HepG2 (cell line): ENCODE results near the gene HELZ2. TPM values are rescaled to one million over a fixed set of nuclear protein-coding genes. Genes with fewer than 3 reads are reported as not detected.
A peak's percentile ranks its signal among the peaks of the same experiment; 100 is the strongest.

Experiments
- ARNT ChIP-seq: fragments of 450-650 bp; IDR thresholded peaks from 2 replicates; pipeline ENCODE4 v1.6.1; 2017
- BRCA1 ChIP-seq: sonication (generic); formaldehyde crosslinking; IDR thresholded peaks from 2 replicates; pipeline ENCODE4 v1.4.0; 2020; ENCODE audit warnings: missing genetic modification reagents
- CHD4 ChIP-seq: fragments of 200-600 bp; sonication (generic); IDR thresholded peaks from 2 replicates; pipeline ENCODE4 v1.7.0; 2017; ENCODE audit warnings: mild to moderate bottlenecking, low read length, borderline replicate concordance
- FOXJ3 ChIP-seq: sonication (generic); formaldehyde crosslinking; IDR thresholded peaks from 2 replicates; pipeline ENCODE4 v1.4.0; 2020; ENCODE audit warnings: missing genetic modification reagents, mild to moderate bottlenecking, borderline replicate concordance
- GZF1 ChIP-seq: sonication (generic); formaldehyde crosslinking; IDR thresholded peaks from 2 replicates; pipeline ENCODE4 v1.5.1; 2020; ENCODE audit warnings: mild to moderate bottlenecking, missing genetic modification reagents
- HNF4G ChIP-seq, 2 experiments: sonication (generic) in 1 of 2; formaldehyde crosslinking in 1 of 2; IDR thresholded peaks; 2 replicates each; pipeline versions ENCODE4 v1.4.0 to v1.6.1; 2011 to 2020; ENCODE audit warnings: borderline replicate concordance in 2 of 2, low read depth in 2 of 2, mild to moderate bottlenecking in 2 of 2, low read length in 1 of 2, missing genetic modification reagents in 1 of 2, moderate library complexity in 1 of 2
- KDM5B ChIP-seq: sonication (generic); formaldehyde crosslinking; IDR thresholded peaks from 2 replicates; pipeline ENCODE4 v1.4.0; 2020; ENCODE audit warnings: missing genetic modification reagents, mild to moderate bottlenecking, borderline replicate concordance
- MAF1 ChIP-seq: sonication (generic); formaldehyde crosslinking; IDR thresholded peaks from 2 replicates; pipeline ENCODE4 v1.5.0; 2020; ENCODE audit warnings: missing genetic modification reagents, borderline replicate concordance
- MED1 ChIP-seq: sonication (generic); formaldehyde crosslinking; IDR thresholded peaks from 2 replicates; pipeline ENCODE4 v1.4.0; 2020; ENCODE audit warnings: missing genetic modification reagents
- NFE2L1 ChIP-seq: sonication (generic); formaldehyde crosslinking; IDR thresholded peaks from 2 replicates; pipeline ENCODE4 v1.4.0; 2020; ENCODE audit warnings: missing genetic modification reagents, mild to moderate bottlenecking, borderline replicate concordance
- PAF1 ChIP-seq: IDR thresholded peaks from 2 replicates; pipeline ENCODE4 v1.6.1; 2016; ENCODE audit warnings: missing genetic modification reagents, missing compliant biosample characterization
- PCBP1 ChIP-seq: fragments of 200-400 bp; formaldehyde crosslinking; IDR thresholded peaks from 2 replicates; pipeline ENCODE4 v1.6.1; 2017; ENCODE audit warnings: mild to moderate bottlenecking, low read depth, low read length, borderline replicate concordance
- PHF21A ChIP-seq: sonication (generic); formaldehyde crosslinking; IDR thresholded peaks from 2 replicates; pipeline ENCODE4 v1.5.0; 2020; ENCODE audit warnings: mild to moderate bottlenecking, missing genetic modification reagents
- PITX1 ChIP-seq: sonication (generic); formaldehyde crosslinking; IDR thresholded peaks from 2 replicates; pipeline ENCODE4 v1.5.1; 2020; ENCODE audit warnings: mild to moderate bottlenecking, missing genetic modification reagents
- RFX5 ChIP-seq: IDR thresholded peaks from 2 replicates; pipeline ENCODE4 v1.6.1; 2011; ENCODE audit warnings: low read depth, low read length, improper control_type of control experiment
- SMC3 ChIP-seq: IDR thresholded peaks from 2 replicates; pipeline ENCODE4 v1.6.1; 2011; ENCODE audit warnings: low read length, improper control_type of control experiment
- SRSF4 ChIP-seq: fragments of 200-400 bp; formaldehyde crosslinking; IDR thresholded peaks from one replicate; pipeline ENCODE4 v1.6.1; 2018; ENCODE audit warnings: mild to moderate bottlenecking, low read depth, low read length, moderate library complexity; ENCODE audit not compliant: poor library complexity, severe bottlenecking
- TOE1 ChIP-seq: sonication (generic); formaldehyde crosslinking; IDR thresholded peaks from 2 replicates; pipeline ENCODE4 v1.4.0; 2020; ENCODE audit warnings: mild to moderate bottlenecking, missing genetic modification reagents
- TSC22D2 ChIP-seq: sonication (generic); formaldehyde crosslinking; IDR thresholded peaks from 2 replicates; pipeline ENCODE4 v1.5.1; 2020; ENCODE audit warnings: missing genetic modification reagents, mild to moderate bottlenecking, borderline replicate concordance
- ZC3H4 ChIP-seq: sonication (generic); formaldehyde crosslinking; IDR thresholded peaks from 2 replicates; pipeline ENCODE4 v1.4.0; 2020; ENCODE audit warnings: missing genetic modification reagents, borderline replicate concordance
- ZMYM3 ChIP-seq: sonication (generic); formaldehyde crosslinking; IDR thresholded peaks from 2 replicates; pipeline ENCODE4 v1.5.1; 2020; ENCODE audit warnings: mild to moderate bottlenecking, missing genetic modification reagents
- ZNF138 ChIP-seq: sonication (generic); formaldehyde crosslinking; IDR thresholded peaks from 2 replicates; pipeline ENCODE4 v1.5.0; 2020; ENCODE audit warnings: mild to moderate bottlenecking, low read depth, missing genetic modification reagents
- ZNF451 ChIP-seq: sonication (generic); formaldehyde crosslinking; IDR thresholded peaks from 2 replicates; pipeline ENCODE4 v1.5.0; 2020; ENCODE audit warnings: mild to moderate bottlenecking, missing genetic modification reagents
- ZNF572 ChIP-seq: sonication (generic); formaldehyde crosslinking; IDR thresholded peaks from 2 replicates; pipeline ENCODE4 v1.5.1; 2020; ENCODE audit warnings: mild to moderate bottlenecking, missing genetic modification reagents
- ZNF619 ChIP-seq: sonication (generic); formaldehyde crosslinking; IDR thresholded peaks from 2 replicates; pipeline ENCODE4 v1.4.0; 2020; ENCODE audit warnings: mild to moderate bottlenecking, missing genetic modification reagents
- ZNF766 ChIP-seq: sonication (generic); formaldehyde crosslinking; IDR thresholded peaks from 2 replicates; pipeline ENCODE4 v1.5.0; 2020; ENCODE audit warnings: missing genetic modification reagents, borderline replicate concordance
- polyA plus RNA-seq, 8 experiments: library from polyadenylated mRNA; depleted of rRNA in 3 of 8; stranded (reverse) in 7 of 8; unstranded in 1 of 8; fragments of >200 nt; fragmentation: Illumina TruSeq in 4 of 8; extraction: Trizol in 4 of 8; gene quantifications; 2 replicates each; pipeline versions ENCODE4 v1.2.1 to v1.2.3, GENCODE V29; 2011 to 2016; ENCODE audit warnings: low read depth in 4 of 8, missing spikeins in 1 of 8, mixed read lengths in 1 of 8; ENCODE audit not compliant: insufficient read depth in 1 of 8
- total RNA-seq, 5 experiments: library from RNA; depleted of rRNA; stranded (reverse); fragments of >200 nt; fragmentation: Illumina TruSeq; extraction: Trizol; gene quantifications; 2 replicates each; pipeline ENCODE4 v1.2.3, GENCODE V29; 2016; ENCODE audit warnings: low read depth in 1 of 5
- TF ChIP-seq, protein P1 (sequence below): sonication (generic); formaldehyde crosslinking; IDR thresholded peaks from 2 replicates; pipeline ENCODE4 v1.5.0; 2020; ENCODE audit warnings: missing genetic modification reagents
- TF ChIP-seq, protein P2 (sequence below): IDR thresholded peaks from 2 replicates; pipeline ENCODE4 v1.6.1; 2012; ENCODE audit warnings: inconsistent platforms
- TF ChIP-seq, protein P3 (sequence below): sonication (generic); formaldehyde crosslinking; IDR thresholded peaks from 2 replicates; pipeline ENCODE4 v1.4.0; 2020; ENCODE audit warnings: missing genetic modification reagents, borderline replicate concordance

Gene HELZ2
- total and polyA plus RNA-seq, 2 of the 13 experiments (the other 11 are each of a cell fraction or from before 2014, with no cell fraction given) = 9.6 to 10.1 TPM

DNA sequence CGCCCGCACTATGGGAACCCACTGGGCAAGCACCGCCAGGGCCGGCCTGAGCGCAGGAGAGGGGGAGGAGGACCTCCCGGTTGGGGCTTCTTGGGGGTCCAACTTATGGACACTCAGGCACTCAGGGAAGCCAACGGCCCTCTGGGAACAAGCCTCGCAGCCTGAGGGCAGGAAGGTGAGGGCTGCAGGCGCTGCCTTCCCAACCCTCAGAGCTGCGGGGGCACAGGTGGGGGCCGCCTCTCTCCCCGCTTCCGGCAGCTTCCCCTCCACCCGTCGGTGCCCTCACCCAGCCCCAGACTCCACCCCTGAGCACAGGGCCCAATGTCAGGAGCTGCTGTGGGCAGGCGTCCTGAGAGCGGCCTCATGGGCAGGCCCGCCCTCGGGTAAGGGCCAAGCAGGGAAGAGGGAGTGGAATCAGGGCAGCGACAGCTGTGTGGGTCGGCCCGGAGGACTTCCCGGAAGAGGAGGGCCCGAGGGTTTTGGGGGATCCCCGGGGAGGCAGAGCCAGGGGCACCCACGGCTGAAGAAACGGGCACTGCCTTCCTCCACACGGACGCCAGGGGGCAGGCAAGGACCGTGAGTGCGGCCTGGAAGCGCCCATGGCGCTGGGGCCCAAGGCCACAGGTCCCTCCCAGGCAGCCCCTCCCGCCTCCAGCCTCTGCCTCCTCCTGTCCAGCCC, 36.4 kb downstream of the HELZ2 start (continued):
- TF ChIP-seq GZF1 (CRISPR knock-in tag) (0 out of 2 replicates have a peak, but pooled peaks have one; percentile 26), SMC3 (peak; percentile 74; the same call in 1 of the 2 replicates), ZNF138 (CRISPR knock-in tag) (peak; percentile 78; the same call in 1 of the 2 replicates), ZNF766 (peak; percentile 86; the same call in 1 of the 2 replicates), NFE2L1 (CRISPR knock-in tag) (peak; percentile 51; the same call in 1 of the 2 replicates), ZMYM3 (CRISPR knock-in tag) (peak; percentile 94), ZNF572 (CRISPR knock-in tag) (peak; percentile 79; the same call in 1 of the 2 replicates), MED1 (CRISPR knock-in tag) (peak; percentile 82), ZC3H4 (CRISPR knock-in tag) (0 out of 2 replicates have a peak, but pooled peaks have one; percentile 41), RFX5 (peak; percentile 37), MAF1 (CRISPR knock-in tag) (peak; percentile 79; the same call in 1 of the 2 replicates), KDM5B (CRISPR knock-in tag) (peak; percentile 96), FOXJ3 (CRISPR knock-in tag) (no peak; the same call in 1 of the 2 replicates), SRSF4 (no peak), PCBP1 (peak; percentile 72), BRCA1 (peak; percentile 90; the same call in 1 of the 2 replicates), TSC22D2 (CRISPR knock-in tag) (peak; percentile 63; the same call in 1 of the 2 replicates), ZNF451 (peak; percentile 89), PHF21A (CRISPR knock-in tag) (peak; percentile 78; the same call in 1 of the 2 replicates), PITX1 (CRISPR knock-in tag) (0 out of 2 replicates have a peak, but pooled peaks have one; percentile 84), PAF1 (CRISPR knock-in tag) (no peak), ZNF619 (CRISPR knock-in tag) (peak; percentile 71), CHD4 (no peak), HNF4G (IDR thresholded peaks at IDR 0.05; ENCODE audit: borderline replicate concordance, low read depth, low read length) (peak; percentile 35; the same call in 1 of the 2 replicates), HNF4G (CRISPR knock-in tag; IDR thresholded peaks at IDR 0.05; ENCODE audit: borderline replicate concordance, low read depth) (peak; percentile 59; the same call in 1 of the 2 replicates), TOE1 (CRISPR knock-in tag) (peak; percentile 66; the same call in 1 of the 2 replicates), ARNT (no peak)
- TF ChIP-seq, protein P1, sequence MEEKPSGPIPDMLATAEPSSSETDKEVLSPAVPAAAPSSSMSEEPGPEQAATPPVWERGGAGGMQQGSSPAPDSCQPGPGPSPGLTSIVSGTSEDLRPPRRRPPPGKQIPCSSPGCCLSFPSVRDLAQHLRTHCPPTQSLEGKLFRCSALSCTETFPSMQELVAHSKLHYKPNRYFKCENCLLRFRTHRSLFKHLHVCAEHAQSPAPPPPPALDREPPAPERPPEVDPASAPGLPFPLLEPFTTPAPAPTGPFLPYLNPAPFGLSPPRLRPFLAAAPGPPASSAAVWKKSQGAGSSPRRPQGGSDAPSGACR (CRISPR knock-in tag) = peak; percentile 53; the same call in 1 of the 2 replicates
- TF ChIP-seq, protein P2, sequence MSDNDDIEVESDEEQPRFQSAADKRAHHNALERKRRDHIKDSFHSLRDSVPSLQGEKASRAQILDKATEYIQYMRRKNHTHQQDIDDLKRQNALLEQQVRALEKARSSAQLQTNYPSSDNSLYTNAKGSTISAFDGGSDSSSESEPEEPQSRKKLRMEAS = no peak; the same call in 1 of the 2 replicates
- TF ChIP-seq, protein P3, sequence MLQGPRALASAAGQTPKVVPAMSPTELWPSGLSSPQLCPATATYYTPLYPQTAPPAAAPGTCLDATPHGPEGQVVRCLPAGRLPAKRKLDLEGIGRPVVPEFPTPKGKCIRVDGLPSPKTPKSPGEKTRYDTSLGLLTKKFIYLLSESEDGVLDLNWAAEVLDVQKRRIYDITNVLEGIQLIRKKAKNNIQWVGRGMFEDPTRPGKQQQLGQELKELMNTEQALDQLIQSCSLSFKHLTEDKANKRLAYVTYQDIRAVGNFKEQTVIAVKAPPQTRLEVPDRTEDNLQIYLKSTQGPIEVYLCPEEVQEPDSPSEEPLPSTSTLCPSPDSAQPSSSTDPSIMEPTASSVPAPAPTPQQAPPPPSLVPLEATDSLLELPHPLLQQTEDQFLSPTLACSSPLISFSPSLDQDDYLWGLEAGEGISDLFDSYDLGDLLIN = peak; percentile 76; the same call in 1 of the 2 replicates
